GM15510 (cell line): ENCODE measurements around the gene GBE1.

ENCODE experiments used
- POLR2A ChIP-seq: IDR thresholded peaks from 3 replicates; pipeline ENCODE4 v1.6.1; 2011; ENCODE audit warnings: borderline replicate concordance; ENCODE audit not compliant: insufficient read length; ENCODE audit errors: extremely low read depth

GBE1 gene

DNA sequence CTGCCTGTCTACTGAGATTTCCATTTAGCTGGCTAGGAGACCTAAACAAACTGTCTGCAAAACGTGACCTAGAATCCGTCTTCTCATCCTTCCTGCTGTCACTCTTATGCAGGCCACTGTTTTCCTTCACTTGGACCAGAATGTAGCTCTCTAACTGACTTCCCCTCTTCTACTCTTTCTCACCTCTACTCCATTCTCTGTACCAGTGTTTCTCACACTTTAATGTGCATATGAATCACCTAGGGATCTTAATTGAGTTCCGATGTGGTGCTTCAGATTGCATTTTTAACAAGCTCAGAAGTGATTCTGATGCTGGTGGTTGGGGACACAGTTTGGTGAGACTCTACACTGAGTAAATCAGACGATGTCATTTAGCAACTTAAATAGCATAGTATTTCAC is 1.6 kb upstream of the GBE1 start:
- no peak for TF ChIP-seq POLR2A

DNA sequence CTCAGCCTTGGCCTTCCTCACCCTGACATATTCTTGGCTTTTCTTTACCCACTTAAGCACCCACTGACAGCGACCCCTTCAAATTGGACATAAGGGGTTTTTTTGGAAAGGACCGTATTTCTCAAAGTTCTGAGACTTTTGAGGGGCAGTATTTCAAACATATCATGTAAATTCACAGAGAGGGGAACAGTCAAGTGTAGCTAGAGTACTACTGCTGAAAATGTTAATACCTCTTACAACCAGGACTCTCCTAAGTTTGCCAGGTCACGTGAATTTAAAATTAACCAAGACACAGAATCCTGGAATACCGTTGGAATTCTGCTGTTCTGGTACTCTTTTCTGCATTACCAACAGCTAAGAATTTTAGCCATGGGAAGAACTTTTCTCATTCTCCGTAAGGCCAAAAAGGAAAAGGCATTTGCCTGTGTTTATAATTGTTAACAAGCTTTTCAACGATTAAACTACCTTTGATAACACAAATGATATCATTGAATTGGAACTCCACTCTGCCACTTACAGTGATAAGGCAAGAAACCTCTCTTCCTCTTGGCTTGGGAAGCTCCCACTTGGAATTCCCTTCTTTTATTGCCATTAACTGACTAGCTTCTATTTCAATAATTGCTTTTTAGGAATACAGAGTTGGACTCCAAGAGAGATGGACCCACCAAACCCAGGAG is 597 bp upstream of the GBE1 start:
- TF ChIP-seq POLR2A: no peak

DNA sequence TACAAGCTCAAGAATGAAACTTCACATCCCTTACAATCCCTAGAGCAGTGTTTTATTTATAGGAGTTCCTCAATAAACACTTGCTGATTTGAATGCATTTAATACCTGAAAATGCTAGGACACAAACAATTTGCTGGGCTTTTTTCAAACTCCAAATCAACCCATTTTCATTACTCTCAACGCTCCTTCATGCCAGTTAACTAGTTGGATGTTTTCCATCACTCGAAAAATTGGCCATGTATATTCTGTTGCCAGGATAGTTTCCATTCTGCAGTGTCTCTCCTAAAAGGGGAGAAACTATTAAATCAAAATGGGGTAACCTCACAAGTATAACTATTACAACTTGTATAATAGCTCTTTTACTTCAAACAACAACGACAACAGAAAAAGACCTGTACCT is 1.2 kb downstream of the GBE1 start:
- TF ChIP-seq POLR2A: no peak

DNA sequence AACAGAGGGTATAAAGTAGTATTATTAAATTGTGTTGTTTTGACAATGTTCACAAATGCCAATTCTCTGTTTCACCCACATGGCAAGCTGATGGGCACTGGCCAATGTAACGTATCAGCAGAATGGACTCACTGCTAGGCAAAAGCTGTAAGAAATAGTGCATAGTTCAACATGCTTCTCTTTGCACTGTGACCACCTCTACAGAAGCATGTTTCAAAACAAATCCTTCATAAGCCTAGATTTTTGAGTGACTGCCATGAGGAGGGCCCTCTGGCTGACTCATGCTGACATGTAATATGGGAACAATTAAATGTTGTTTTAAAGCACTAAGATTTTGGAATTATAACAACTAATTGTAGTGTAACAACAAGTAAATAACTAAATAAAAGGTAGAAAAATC is 3.2 kb downstream of the GBE1 start:
- TF ChIP-seq POLR2A: no peak

- TF ChIP-seq POLR2A: no peak
Measured at GRCh38 chr3:81753416-81754027, 7.9 kb downstream of the GBE1 start.

DNA sequence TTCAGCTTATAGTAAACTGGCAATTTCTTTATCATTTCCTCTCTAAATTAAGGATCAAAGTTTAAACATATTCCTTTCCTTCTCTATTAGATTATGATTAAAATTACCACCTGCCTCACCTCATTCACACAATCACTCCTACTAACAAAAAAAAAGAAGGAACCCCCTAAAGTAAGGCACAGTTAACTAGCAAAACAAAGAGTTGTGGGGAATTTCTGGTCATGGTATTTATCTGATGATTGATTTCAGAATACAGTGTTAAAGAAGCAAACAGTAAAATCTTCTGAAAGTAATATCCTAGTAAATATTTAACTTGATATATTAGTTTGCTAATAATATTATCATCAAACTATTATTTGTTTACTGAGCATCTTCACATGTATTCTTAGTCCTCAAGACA is 8.8 kb downstream of the GBE1 start:
- TF ChIP-seq POLR2A: no peak

DNA sequence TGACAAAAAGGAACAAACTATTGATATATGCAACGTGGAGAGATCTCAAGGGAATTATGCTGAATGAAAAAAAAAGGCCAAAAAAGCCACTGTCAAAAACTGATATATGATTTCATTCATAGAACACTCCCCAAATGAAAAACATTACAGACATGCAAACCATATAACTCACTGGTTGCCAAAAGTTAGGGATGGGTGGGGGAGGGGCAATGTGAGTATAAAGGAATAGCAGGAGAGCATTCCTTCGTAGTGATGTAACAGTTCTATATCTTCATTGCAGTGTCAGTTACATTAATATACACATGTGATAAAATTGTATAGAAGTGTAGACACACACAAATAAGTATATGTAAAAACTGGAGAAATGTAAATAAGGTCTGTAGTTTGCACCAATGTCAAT is 12.2 kb downstream of the GBE1 start:
- TF ChIP-seq POLR2A: no peak

GRCh38 chr3:81744366-81744765 is 17.1 kb downstream of the GBE1 start:
- no peak for TF ChIP-seq POLR2A

DNA sequence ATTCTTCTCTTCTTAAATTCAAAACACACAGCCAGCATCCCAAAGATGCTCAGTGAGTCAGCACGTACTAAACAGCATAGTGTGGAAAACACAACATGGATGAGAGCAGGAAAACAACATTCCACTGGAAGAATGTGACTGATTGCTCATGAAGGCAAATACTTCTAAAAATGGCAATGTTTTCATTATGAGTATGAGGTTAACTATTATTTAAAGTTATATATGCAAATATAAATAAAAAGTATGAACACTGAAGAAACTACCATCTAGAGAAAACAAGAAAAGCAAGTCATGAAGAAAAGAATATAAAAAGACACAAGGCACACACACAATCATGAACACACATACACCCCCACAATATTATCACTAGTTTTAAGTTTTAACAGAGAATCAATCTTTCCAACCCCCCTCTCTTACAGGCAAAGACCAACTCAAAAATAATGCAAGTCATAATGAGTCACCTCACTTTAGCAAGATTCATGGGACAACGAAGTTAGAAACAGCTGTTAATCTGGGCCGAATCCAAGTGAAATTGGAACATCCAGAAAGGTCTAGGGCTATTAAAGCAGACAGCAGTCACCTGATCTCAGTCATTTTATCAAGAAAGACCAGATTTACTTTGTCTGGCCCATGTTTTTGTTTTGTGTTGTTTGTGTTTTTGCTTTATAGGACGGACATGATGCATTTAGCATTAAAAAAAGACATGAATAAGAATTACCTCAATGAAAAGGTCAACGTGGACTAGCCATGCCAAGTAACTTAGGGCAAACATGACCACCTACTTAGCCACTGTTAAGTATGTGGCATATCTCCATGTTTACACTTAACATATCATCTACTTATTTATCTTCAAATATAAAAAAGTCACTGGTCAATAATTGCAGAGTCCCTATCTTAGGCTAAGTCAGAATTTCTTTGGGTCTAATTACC is 18.1 kb downstream of the GBE1 start:
- TF ChIP-seq POLR2A: no peak

- TF ChIP-seq POLR2A: no peak
Measured at GRCh38 chr3:81742581-81742980, 18.9 kb downstream of the GBE1 start.

- no peak for TF ChIP-seq POLR2A
Measured at GRCh38 chr3:81741216-81741615, 20.2 kb downstream of the GBE1 start.

GRCh38 chr3:81740731-81741130 is 20.7 kb downstream of the GBE1 start:
- TF ChIP-seq POLR2A: no peak

- TF ChIP-seq POLR2A: no peak
Measured at GRCh38 chr3:81735334-81735733, 26.1 kb downstream of the GBE1 start.

GRCh38 chr3:81734742-81735141 is 26.7 kb downstream of the GBE1 start:
- no peak for TF ChIP-seq POLR2A

GRCh38 chr3:81732642-81733041 is 28.8 kb downstream of the GBE1 start:
- TF ChIP-seq POLR2A: no peak
